Uterus (tissue), 4 donors: ENCODE results near the gene CTSK. TPM values are rescaled to one million over a fixed set of nuclear protein-coding genes. Genes with fewer than 3 reads are reported as not detected.

Experiments used
- DNase-seq, 2 donors: peaks; one replicate each; pipeline ENCODE4 v3.0.0-alpha.2; 2019 to 2020
- H3K27ac ChIP-seq, 2 donors: fragments of 200-600 bp; sonication (generic); 1 replicate in 1 of 2; 2 replicates in 1 of 2; pipeline ENCODE4 v1.5.1; 2016 to 2018
- H3K27me3 ChIP-seq, 2 donors: fragments of 200-600 bp; sonication (generic); one replicate each; pipeline ENCODE4 v1.5.1; 2018 to 2019; ENCODE audit warnings: control low read depth in 1 of 2
- H3K36me3 ChIP-seq, 2 donors: fragments of 200-600 bp; sonication (generic); one replicate each; pipeline ENCODE4 v1.5.1; 2019; ENCODE audit warnings: control low read depth in 1 of 2
- H3K4me1 ChIP-seq, 2 donors: fragments of 200-600 bp; sonication (generic); one replicate each; pipeline ENCODE4 v1.5.1; 2018 to 2019; ENCODE audit warnings: control low read depth in 1 of 2
- H3K4me3 ChIP-seq, 2 donors: fragments of 200-600 bp; sonication (generic); 1 replicate in 1 of 2; 2 replicates in 1 of 2; pipeline ENCODE4 v1.5.1; 2018 to 2019; ENCODE audit warnings: mild to moderate bottlenecking in 1 of 2
- H3K9me3 ChIP-seq, 2 donors: fragments of 200-600 bp; sonication (generic); one replicate each; pipeline ENCODE4 v1.5.1; 2019; ENCODE audit warnings: control low read depth in 1 of 2
- CTCF ChIP-seq, 4 experiments: fragments of 200-600 bp in 2 of 4; fragments of 450-650 bp in 2 of 4; sonication (generic) in 2 of 4; IDR thresholded peaks; one replicate each; pipeline ENCODE4 v1.5.1; 2016 to 2019; ENCODE audit warnings: antibody characterized with exemption in 4 of 4, mild to moderate bottlenecking in 2 of 4, moderate library complexity in 1 of 4
- POLR2A ChIP-seq, 2 donors: fragments of 450-650 bp; IDR thresholded peaks; one replicate each; pipeline ENCODE4 v1.6.1; 2016; ENCODE audit warnings: antibody characterized with exemption in 2 of 2, mild to moderate bottlenecking in 1 of 2, moderate library complexity in 1 of 2
- intact Hi-C: fragments of 100-400 bp; cut with DNase I; formaldehyde crosslinking; loops from one replicate; pipeline ENCODE4 v1.15.1; 2023; ENCODE audit warnings: low total_unique reads
- total RNA-seq, 4 donors: library from RNA; depleted of rRNA in 3 of 4; stranded (reverse); fragments of >200 nt in 3 of 4; gene quantifications; one replicate each; pipeline versions ENCODE4 v1.1.0 to v1.2.4, GENCODE V29; 2014 to 2023
- donor health status: DM: yes; HTN: yes; CAD: no.

CTSK gene
- total RNA-seq, 4 donors from 2014 or later = 83.5 to 168 (median 114) TPM

DNA sequence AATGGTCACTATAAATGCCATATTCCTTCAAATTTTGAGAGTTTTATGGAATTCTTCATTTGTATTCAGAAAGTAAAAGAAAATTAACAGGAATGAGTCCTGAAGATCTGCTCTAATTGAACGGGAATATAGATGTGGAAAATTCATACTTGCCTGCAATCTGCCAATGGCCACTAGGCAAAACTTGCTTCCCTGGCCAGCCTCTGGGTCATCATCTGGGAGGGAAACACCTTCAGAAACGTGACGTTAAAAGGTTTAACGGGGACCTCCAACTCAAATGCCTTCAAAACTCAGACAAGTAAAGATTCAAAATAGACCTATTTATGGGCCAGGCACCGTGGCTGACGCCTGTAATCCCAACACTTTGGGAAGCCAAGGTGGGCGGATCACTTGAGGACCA, 21.7 kb upstream of the CTSK start:
- Histone ChIP-seq H3K27ac (no peak overlapping the region), H3K4me1 (no peaks in the 10 kb centered on the region), H3K4me3 (no peak overlapping the region), H3K36me3 (no peaks in the 10 kb centered on the region), H3K9me3 (no peaks in the 10 kb centered on the region), H3K27me3 (no peaks in the 10 kb centered on the region)
- intact Hi-C loops = no loop called here
- TF ChIP-seq POLR2A (IDR thresholded peaks at IDR 0.05) (no peak), CTCF (IDR thresholded peaks at IDR 0.05) (peak in 1 of 4 experiments; percentile 19)
- DNase-seq = no peak

GRCh38 chr1:150826299-150826698, 18.2 kb upstream of the CTSK start:
- no peaks in the 10 kb centered on the region for H3K36me3 ChIP-seq

GRCh38 chr1:150820730-150821512, 12.9 kb upstream of the CTSK start:
- Histone ChIP-seq H3K4me1 (no peaks in the 10 kb centered on the region), H3K27ac (no peak overlapping the region), H3K36me3 (no peaks in the 10 kb centered on the region), H3K27me3 (no peaks in the 10 kb centered on the region), H3K4me3 (no peak overlapping the region), H3K9me3 (no peaks in the 10 kb centered on the region)
- no peak for DNase-seq
- intact Hi-C loops = no loop called here
- no peak for TF ChIP-seq CTCF (IDR thresholded peaks at IDR 0.05)
- TF ChIP-seq POLR2A (IDR thresholded peaks at IDR 0.05) = no peak

More at GRCh38 chr1:150826299-150826698, 18.2 kb upstream of the CTSK start:
- no peak for DNase-seq
- Histone ChIP-seq H3K9me3 (no peaks in the 10 kb centered on the region), H3K27ac (no peak overlapping the region), H3K4me3 (no peak overlapping the region), H3K4me1 (no peaks in the 10 kb centered on the region), H3K27me3 (no peaks in the 10 kb centered on the region)
- intact Hi-C loops = no loop called here
- TF ChIP-seq CTCF (IDR thresholded peaks at IDR 0.05) = no peak

- Histone ChIP-seq H3K4me3 (no peak overlapping the region), H3K9me3 (no peaks in the 10 kb centered on the region), H3K27me3 (no peaks in the 10 kb centered on the region), H3K36me3 (no peaks in the 10 kb centered on the region), H3K4me1 (no peaks in the 10 kb centered on the region), H3K27ac (no peak overlapping the region)
- intact Hi-C loops = no loop called here
- no peak for DNase-seq
- no peak for TF ChIP-seq POLR2A (IDR thresholded peaks at IDR 0.05)
- no peak for TF ChIP-seq CTCF (IDR thresholded peaks at IDR 0.05)
Measured at GRCh38 chr1:150815871-150816270, 7.8 kb upstream of the CTSK start.

DNA sequence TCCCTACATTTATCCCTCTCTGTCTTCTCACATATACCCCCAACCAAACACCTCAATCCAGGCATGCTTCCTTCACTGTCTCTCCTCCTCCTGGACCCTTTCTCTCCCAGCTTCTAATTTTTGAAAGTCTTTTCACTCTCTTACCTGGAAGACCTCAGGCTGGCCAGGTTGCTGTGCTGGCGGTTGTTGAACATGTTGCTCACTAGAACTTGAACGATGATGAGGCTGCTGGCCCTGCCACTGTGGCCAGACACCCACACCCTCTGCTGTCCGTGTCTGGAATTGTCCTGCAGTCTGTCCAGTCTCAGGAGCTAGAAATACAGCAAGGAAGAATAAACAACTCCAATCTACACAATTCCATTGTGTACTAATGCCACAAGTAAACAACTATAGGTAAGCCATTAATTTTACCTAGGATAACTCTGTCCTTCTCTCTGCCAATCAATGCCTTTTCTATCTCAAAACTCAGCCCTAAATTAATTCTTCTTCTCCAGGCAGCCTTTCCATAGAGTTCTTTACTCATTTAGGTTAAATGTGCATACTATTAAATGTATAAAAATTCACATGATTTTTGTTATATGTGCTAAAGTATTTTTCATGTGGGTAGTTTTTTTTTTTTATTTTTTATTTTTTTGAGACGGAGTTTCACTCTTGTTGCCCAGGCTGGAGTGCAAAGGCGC, 5.1 kb upstream of the CTSK start:
- H3K36me3 ChIP-seq = no peaks in the 10 kb centered on the region
- TF ChIP-seq CTCF (IDR thresholded peaks at IDR 0.05) (peak; percentile 37 to 55 (median 52)), POLR2A (IDR thresholded peaks at IDR 0.05) (no peak)
- intact Hi-C loops = no loop called here

More for the DNA sequence above, 5.1 kb upstream of the CTSK start:
- Histone ChIP-seq H3K27me3 (no peaks in the 10 kb centered on the region), H3K4me3 (no peak overlapping the region), H3K4me1 (no peaks in the 10 kb centered on the region), H3K27ac (peak overlapping the region in 1 of 2 donors; percentile 12), H3K9me3 (no peaks in the 10 kb centered on the region)
- peak; percentile 41 to 55 for DNase-seq
